Lung (tissue), 12 donors: ENCODE measurements around the gene CCR5. TPM values are rescaled to one million over a fixed set of nuclear protein-coding genes. Genes with fewer than 3 reads are reported as not detected.
"Not testable (repeated sequence)": the region's sequence is repeated elsewhere in the genome, so short reads cannot be mapped to it uniquely, and the experiment has no call there.

Experiments used
- ATAC-seq: fragments of 200-7000 bp; cut with Tn5 transposase; one replicate; pipeline ENCODE4 v1.9.1; 2020; ENCODE audit warnings: moderate number of reproducible peaks; ENCODE audit not compliant: insufficient read depth, low FRiP score
- DNase-seq, 3 donors: peaks; one replicate each; pipeline ENCODE4 v3.0.0-alpha.2; 2013 to 2017
- H3K27ac ChIP-seq, 2 donors: one replicate each; pipeline ENCODE4 v1.5.1; 2013; ENCODE audit warnings: mild to moderate bottlenecking in 2 of 2, moderate library complexity in 2 of 2, control low read depth in 1 of 2, inconsistent platforms in 1 of 2, low read depth in 1 of 2, low read length in 1 of 2
- H3K27me3 ChIP-seq, 3 donors: one replicate each; pipeline ENCODE4 v1.5.1; 2013; ENCODE audit warnings: low read length in 2 of 3; ENCODE audit not compliant: control insufficient read depth in 3 of 3, insufficient read depth in 3 of 3
- H3K36me3 ChIP-seq, 4 donors: one replicate each; pipeline ENCODE4 v1.5.1; 2013; ENCODE audit warnings: low read length in 4 of 4, mild to moderate bottlenecking in 1 of 4, moderate library complexity in 1 of 4; ENCODE audit not compliant: control insufficient read depth in 4 of 4, insufficient read depth in 4 of 4
- H3K4me1 ChIP-seq, 5 donors: one replicate each; pipeline ENCODE4 v1.5.1; 2013; ENCODE audit warnings: low read length in 5 of 5, mild to moderate bottlenecking in 2 of 5, moderate library complexity in 1 of 5; ENCODE audit not compliant: control insufficient read depth in 5 of 5, insufficient read depth in 5 of 5
- H3K4me3 ChIP-seq: one replicate; pipeline ENCODE4 v1.5.1; 2013; ENCODE audit warnings: mild to moderate bottlenecking, control low read depth, moderate library complexity
- H3K9ac ChIP-seq, 2 donors: one replicate each; pipeline ENCODE4 v1.5.1; 2013; ENCODE audit warnings: low read length in 2 of 2, control low read depth in 1 of 2; ENCODE audit not compliant: insufficient read depth in 1 of 2
- H3K9me3 ChIP-seq, 4 donors: one replicate each; pipeline ENCODE4 v1.5.1; 2013; ENCODE audit warnings: low read length in 3 of 4, mild to moderate bottlenecking in 1 of 4, moderate library complexity in 1 of 4; ENCODE audit not compliant: control insufficient read depth in 4 of 4, insufficient read depth in 3 of 4
- CTCF ChIP-seq: IDR thresholded peaks from 2 replicates; pipeline ENCODE4 v1.5.1; 2012; ENCODE audit warnings: mild to moderate bottlenecking; ENCODE audit errors: control extremely low read depth, extremely low read depth
- WGBS, 2 donors: extraction: QIAGEN DNeasy Blood & Tissue Kit; methylation state at CpG; one replicate each; pipeline ENCODE4 v1.1.7; 2013; 5-methylcytosine and 5-hydroxymethylcytosine counted together
- polyA plus RNA-seq, 2 donors: library from polyadenylated mRNA; stranded (reverse); fragments of 200-250 nt; gene quantifications; one replicate each; pipeline ENCODE4 v1.2.1, GENCODE V29; 2013
- total RNA-seq, 2 donors: library from RNA; depleted of rRNA in 1 of 2; stranded (reverse); fragments of >200 nt in 1 of 2; gene quantifications; one replicate each; pipeline ENCODE4 v1.2.1, GENCODE V29; 2014 to 2021
- donor health status: control.
- donor health status: control.
- donor health status: Bipolar disorder and iron deficiency.
- donor health status: healthy.
- donor health status: DM: yes; HTN: yes; CAD: no.

The CCR5 gene
- total and polyA plus RNA-seq, 4 donors: 2.2 to 16.6 (median 3.6) TPM

- Histone ChIP-seq H3K27me3 (no peaks in the 10 kb centered on the region), H3K4me1 (peaks cover 0 to 7% (median 0%) of the 10 kb centered on the region in 5 donors), H3K27ac (no peak overlapping the region), H3K9ac (no peak overlapping the region), H3K4me3 (no peak overlapping the region), H3K36me3 (no peaks in the 10 kb centered on the region), H3K9me3 (no peaks in the 10 kb centered on the region)
- WGBS, 2 donors: 89 to 93% methylated on average over 6 of the region's 6 CpGs
- TF ChIP-seq CTCF: no peak
- DNase-seq (no peak), ATAC-seq (no peak)
Measured at GRCh38 chr3:46389306-46389705, 18.6 kb downstream of the CCR5 start.

DNA sequence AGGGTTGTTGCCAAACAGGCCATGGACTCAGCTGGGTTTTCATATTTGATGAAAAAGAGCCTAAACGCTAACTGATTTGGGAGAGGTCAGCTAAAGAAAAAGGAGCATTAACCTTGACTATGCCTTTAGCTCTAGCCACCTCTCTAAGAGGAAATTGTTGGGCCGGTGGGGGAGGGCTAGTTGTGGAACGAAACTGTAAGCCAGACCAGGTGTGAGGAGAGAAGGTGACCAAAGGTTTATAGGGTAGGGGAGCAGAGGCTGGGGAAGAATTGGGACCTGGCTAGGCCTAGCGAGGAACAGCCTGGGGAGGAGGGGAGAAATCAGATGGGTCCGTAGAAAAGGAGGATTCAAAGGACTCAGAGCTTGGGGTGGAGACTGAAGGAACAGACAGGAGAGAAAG lies 20.8 kb downstream of the CCR5 start:
- not testable (repeated sequence) for H3K9me3 ChIP-seq, H3K4me1 ChIP-seq, DNase-seq, H3K36me3 ChIP-seq, ATAC-seq, H3K9ac ChIP-seq, H3K27ac ChIP-seq, H3K4me3 ChIP-seq, H3K27me3 ChIP-seq
- WGBS, 2 donors: 93 to 97% methylated on average over 5 of the region's 5 CpGs

- Histone ChIP-seq H3K27me3 (no peaks in the 10 kb centered on the region), H3K27ac (no peak overlapping the region), H3K9me3 (no peaks in the 10 kb centered on the region), H3K36me3 (no peaks in the 10 kb centered on the region), H3K9ac (no peak overlapping the region), H3K4me1 (peaks cover 0 to 12% (median 0%) of the 10 kb centered on the region in 5 donors), H3K4me3 (no peak overlapping the region)
- no peak for DNase-seq
- 75 to 81% methylated on average over 2 of the region's 2 CpGs for WGBS, 2 donors
- no peak for ATAC-seq
- TF ChIP-seq CTCF: no peak
Measured at GRCh38 chr3:46393011-46393410, 22.3 kb downstream of the CCR5 start.

DNA sequence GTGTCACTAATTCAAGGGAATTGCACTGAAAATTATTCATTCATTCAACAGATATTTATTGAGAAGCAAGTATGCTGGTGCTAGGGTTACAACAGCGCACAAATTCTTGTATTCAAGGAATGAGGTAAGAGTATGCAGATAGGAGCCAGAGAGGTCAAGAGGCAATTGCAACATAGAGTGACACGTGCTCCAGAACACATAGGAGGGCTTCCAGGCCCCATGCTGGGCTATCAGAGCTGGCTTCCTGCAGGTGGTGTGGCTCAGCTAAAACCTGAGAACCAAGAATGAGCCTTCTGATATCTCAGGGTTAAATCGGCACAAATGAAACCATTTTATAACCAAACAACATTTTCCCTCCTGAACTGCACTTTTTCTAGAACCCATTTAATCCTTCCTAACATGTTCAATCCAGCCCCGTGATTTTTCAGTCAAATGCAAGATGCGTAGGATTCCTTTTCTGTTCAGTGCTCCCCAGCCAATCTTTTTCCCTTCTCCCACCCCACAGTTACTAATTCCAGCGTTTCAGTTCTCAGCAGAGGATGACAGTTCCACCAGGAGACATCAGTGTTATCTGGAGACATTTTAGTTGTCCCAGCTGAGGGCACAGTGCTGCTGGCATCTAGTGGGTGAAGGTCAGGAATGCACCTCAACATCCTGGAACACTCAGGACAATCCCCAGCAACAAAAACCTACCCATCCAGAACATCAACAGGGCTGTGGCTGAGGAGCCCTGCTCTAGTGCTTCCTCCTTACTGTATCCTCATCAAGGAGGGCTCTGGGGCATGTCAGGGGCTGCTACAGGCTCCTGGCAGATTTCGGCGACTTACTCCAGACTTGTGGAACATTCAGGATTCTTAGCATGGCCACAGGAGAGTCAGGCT lies 23.0 kb downstream of the CCR5 start:
- TF ChIP-seq CTCF: no peak
- Histone ChIP-seq H3K4me1 (peaks cover 0 to 12% (median 0%) of the 10 kb centered on the region in 5 donors), H3K9me3 (no peaks in the 10 kb centered on the region), H3K9ac (no peak overlapping the region), H3K4me3 (no peak overlapping the region), H3K36me3 (no peaks in the 10 kb centered on the region), H3K27ac (no peak overlapping the region), H3K27me3 (no peaks in the 10 kb centered on the region)
- 69% methylated on average over 8 of the region's 8 CpGs for WGBS, 2 donors
- no peak for ATAC-seq
- peak in 2 of 3 donors; percentile 23 to 63 for DNase-seq
